ELR (cell line): Measurements from ENCODE around the gene LRP5.

Source experiments
- DNase-seq: peaks from one replicate; pipeline ENCODE4 v3.0.0-alpha.2; 2015; ENCODE audit warnings: low read depth

The LRP5 gene

GRCh38 chr11:68312117-68312779 lies at the start of gene LRP5:
Gene LRP5 (plus strand): TSS chr11:68312591. CDS start chr11:68312715, 124 bp downstream.
- DNase-seq = peak; percentile 46

- no peak for DNase-seq
Observed at GRCh38 chr11:68263444-68264035, 48.9 kb upstream of the LRP5 start.

- no peak for DNase-seq
Observed at GRCh38 chr11:68264244-68264643, 48.1 kb upstream of the LRP5 start.

GRCh38 chr11:68264741-68265540 lies 47.5 kb upstream of the LRP5 start:
- DNase-seq = no peak

GRCh38 chr11:68266121-68266891 lies 46.1 kb upstream of the LRP5 start:
- no peak for DNase-seq

- DNase-seq = no peak
Observed at GRCh38 chr11:68266936-68267880, 45.2 kb upstream of the LRP5 start.

GRCh38 chr11:68267881-68268240 lies 44.5 kb upstream of the LRP5 start:
- no peak for DNase-seq

GRCh38 chr11:68269414-68270081 lies 42.8 kb upstream of the LRP5 start:
- peak; percentile 89 for DNase-seq

GRCh38 chr11:68270196-68271022 lies 42.0 kb upstream of the LRP5 start:
- no peak for DNase-seq

GRCh38 chr11:68271023-68271780 lies 41.2 kb upstream of the LRP5 start:
- peak; percentile 91 for DNase-seq

GRCh38 chr11:68271781-68272608 lies 40.4 kb upstream of the LRP5 start, which contains the start of gene C11orf24:
Gene C11orf24 (minus strand): TSS chr11:68271973. CDS start chr11:68263767, 8,206 bp downstream.
- peak; percentile 92 for DNase-seq

- DNase-seq = no peak
Observed at GRCh38 chr11:68273026-68273738, 39.2 kb upstream of the LRP5 start.

- DNase-seq = no peak
Observed at GRCh38 chr11:68274306-68274705, 38.1 kb upstream of the LRP5 start.

- DNase-seq = no peak
Observed at GRCh38 chr11:68275721-68276507, 36.5 kb upstream of the LRP5 start.

GRCh38 chr11:68276861-68277260 lies 35.5 kb upstream of the LRP5 start:
- no peak for DNase-seq

- no peak for DNase-seq
Observed at GRCh38 chr11:68279676-68280075, 32.7 kb upstream of the LRP5 start.
